Mammary epithelial cell (primary cell): Measurements from ENCODE around the gene EIF4G2.

Experiments
- EZH2 ChIP-seq: IDR thresholded peaks from 2 replicates; pipeline ENCODE4 v1.6.1; 2012; ENCODE audit warnings: low read length, inconsistent platforms, borderline replicate concordance
- TF ChIP-seq, protein P1 (sequence below), 2 donors: IDR thresholded peaks in 1 of 2; conservative IDR thresholded peaks in 1 of 2; 2 replicates each; pipeline ENCODE4 v1.5.1; 2011 to 2012; ENCODE audit warnings: inconsistent platforms in 2 of 2, low read length in 2 of 2, mild to moderate bottlenecking in 2 of 2, control low read depth in 1 of 2, low read depth in 1 of 2; ENCODE audit not compliant: insufficient read depth in 1 of 2; ENCODE audit errors: extremely low read depth in 1 of 2

DNA sequence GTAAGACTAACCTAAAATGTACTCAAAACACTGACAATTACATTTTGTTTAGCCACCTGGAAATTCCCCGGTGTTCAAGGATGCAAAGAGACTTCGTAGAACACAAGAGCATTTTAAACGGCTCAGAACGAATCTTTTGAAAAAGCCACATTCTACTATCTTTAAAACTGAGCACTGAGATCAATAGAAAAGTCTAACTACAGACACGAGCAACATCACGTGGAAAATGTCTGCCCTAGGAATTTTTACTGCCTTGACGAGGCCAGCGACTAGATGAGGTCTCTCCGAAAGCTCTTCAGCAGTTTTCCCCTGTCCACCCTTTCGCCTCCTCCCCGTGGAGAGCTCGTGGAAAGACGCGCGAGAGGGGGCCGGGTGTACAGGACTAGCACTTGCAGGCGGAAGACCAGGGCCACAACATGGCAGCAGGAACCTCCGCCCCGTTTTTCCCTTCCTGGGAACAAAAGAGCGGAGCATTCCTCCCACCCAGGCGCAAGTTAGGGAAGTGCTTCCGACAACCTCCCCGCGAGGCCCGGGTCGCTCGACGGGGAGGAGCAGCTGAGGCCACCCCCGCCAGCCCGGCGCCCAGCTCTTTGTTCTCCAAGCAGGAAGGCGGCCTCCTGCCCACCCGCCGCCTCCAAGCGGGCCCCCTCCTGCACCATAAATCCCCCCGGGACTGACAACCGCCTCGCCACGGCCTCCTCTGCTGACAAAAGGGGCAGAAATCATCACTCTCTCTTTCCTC lies 1.1 kb downstream of the EIF4G2 start:
- no peak for TF ChIP-seq EZH2
- TF ChIP-seq, protein P1, sequence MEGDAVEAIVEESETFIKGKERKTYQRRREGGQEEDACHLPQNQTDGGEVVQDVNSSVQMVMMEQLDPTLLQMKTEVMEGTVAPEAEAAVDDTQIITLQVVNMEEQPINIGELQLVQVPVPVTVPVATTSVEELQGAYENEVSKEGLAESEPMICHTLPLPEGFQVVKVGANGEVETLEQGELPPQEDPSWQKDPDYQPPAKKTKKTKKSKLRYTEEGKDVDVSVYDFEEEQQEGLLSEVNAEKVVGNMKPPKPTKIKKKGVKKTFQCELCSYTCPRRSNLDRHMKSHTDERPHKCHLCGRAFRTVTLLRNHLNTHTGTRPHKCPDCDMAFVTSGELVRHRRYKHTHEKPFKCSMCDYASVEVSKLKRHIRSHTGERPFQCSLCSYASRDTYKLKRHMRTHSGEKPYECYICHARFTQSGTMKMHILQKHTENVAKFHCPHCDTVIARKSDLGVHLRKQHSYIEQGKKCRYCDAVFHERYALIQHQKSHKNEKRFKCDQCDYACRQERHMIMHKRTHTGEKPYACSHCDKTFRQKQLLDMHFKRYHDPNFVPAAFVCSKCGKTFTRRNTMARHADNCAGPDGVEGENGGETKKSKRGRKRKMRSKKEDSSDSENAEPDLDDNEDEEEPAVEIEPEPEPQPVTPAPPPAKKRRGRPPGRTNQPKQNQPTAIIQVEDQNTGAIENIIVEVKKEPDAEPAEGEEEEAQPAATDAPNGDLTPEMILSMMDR (conservative IDR thresholded peaks at IDR 0.05 in 1 of 2, IDR thresholded peaks at IDR 0.05 in 1 of 2; ENCODE audit: extremely low read depth in 1 of 2, insufficient read depth in 1 of 2, low read depth in 1 of 2, low read length in 2 of 2): no peak
